NCI-H2081 treated with DMSO at 0.1 percent for 48 hours (cell line): ENCODE results near the gene GABRR2.
"Not testable (repeated sequence)": the region's sequence is repeated elsewhere in the genome, so short reads cannot be mapped to it uniquely, and the experiment has no call there.

ENCODE experiments used
- DNase-seq: peaks from one replicate; lab custom pipeline; 2025; lab: John Stamatoyannopoulos, UW

Gene GABRR2

DNA sequence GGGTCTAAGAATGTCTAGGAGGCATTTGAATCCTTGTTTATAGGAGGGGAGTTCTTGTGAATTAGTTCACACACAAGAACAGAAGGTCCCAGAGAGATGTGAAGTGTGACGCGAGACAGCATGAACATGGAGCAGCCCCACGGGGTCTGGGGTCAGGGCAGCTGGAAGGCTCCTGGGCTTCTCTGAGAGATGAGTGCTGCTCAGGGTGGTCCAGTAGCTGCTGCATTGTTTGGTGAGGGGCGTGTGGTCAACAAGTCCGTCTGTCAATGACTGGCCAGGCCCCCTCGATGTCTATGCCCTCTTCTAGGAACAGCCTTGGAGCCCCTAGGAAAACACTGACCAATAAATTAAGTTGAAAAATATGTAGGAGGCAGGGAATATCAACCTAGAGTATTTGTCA, 57.8 kb downstream of the GABRR2 start:
- no peak for DNase-seq

DNA sequence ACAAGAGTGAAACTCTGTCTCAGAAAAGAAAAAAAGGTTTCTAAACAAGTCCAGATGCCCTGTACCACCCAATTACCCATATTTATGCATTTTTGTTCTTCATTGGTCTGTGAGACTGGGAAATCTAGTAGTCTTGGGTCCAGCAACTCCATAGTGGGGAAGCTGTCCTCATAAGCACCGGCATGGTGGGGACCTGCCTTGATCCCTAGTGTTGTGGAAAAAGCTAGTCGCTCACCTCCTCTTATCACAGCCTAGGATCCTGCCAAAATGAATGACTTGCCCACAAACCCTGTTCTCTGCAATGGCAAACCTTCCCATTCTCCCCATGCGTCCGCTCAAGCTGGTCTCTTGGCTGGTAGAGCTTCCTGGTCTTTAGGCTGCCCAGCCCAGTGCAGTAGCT, 59.7 kb downstream of the GABRR2 start:
- no peak for DNase-seq

DNA sequence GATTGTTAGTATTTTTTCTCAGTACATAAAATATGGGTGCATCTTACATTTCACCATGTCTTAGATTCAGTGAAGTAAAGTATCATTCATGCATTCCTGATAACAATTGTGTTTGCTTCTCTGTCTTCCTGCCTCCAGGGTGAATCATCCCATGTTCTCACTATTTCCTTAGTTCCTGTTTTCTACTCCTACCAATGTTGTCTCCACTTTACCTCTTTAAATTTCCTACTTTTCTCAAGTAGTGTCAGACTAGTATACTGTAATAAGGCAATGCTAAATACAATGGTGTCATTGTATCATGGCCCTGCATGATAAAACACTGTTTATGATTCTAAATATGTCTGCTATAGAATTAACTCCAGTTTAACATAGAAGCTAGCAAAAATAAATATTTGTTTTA, 60.5 kb downstream of the GABRR2 start:
- no peak for DNase-seq

DNA sequence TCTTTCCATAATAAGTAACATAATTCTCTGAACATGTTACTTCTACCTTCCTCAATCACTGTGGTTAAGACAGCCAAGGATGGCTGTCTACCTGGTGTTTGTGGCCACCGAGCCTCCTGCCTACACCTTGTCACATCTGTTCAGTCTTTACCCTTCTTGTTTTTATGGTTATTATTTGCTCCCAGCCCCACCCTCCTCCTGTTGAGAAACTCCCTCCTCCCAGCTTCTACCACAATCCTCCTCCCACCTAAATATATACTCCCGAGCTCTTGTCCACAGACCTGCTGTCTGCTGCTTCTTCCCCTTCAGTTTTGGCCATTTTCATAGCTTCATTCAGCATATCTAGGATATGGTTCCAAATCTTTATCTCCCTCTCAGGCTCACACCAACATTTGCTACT, 62.2 kb downstream of the GABRR2 start:
- no peak for DNase-seq

DNA sequence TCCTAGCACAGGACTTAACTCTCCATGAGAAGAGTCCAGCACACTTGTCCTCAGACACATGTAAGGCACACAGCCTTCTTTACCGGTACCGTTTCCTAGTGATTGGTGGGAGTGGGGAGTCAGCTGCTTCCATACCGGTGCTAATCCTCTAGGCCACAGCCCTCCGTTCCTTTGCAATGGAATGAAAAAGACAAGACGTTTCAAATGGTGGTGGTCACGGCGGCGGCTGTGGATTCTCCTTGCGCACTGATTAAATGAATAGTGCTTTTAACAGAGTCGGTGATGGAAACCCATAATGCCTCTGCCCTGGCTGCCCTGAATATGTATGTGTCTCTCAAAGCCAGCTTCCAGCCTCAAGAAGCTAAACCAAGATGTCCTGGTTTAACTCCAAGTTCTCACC, 63.1 kb downstream of the GABRR2 start:
- DNase-seq, result no peak

DNA sequence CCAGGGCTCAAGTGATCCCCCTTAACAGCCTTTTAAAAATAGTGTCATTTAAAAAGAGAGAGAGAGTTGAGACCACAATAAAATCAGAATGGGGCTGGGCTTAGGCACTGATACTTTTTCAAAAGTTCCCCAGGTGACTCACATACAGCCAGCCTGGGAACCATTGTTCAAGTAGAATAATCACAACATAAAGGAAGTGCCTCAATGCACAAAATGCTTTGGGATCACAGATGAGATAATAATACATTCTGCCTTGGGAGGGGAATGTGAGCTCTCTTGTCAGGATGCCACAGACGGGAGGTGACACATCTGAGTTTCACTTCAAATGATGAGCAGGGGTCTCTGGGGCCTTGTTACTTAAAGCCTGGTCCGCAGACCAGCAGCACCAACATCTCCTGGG, 63.9 kb downstream of the GABRR2 start:
- no peak for DNase-seq

DNA sequence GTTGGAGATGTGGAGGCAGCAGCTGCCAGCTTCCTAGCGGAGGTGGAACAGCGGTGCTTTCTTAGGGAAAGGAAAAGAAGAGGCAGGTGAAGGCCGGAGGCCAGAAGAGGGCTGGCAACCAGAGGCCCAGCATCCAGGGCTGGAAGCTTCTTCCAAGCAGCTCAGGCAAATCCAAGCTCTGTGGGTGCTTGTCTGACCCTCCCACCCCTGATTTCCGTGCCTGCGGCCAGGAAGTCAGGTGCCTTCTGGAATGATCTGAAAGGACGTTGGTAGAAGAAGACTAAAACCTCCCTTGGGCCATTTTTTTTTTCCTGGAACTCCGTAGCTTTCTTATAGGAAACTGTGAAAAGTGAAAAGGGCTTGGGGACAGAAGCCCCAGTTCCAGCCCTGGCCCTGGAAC, 64.9 kb downstream of the GABRR2 start:
- no peak for DNase-seq

DNA sequence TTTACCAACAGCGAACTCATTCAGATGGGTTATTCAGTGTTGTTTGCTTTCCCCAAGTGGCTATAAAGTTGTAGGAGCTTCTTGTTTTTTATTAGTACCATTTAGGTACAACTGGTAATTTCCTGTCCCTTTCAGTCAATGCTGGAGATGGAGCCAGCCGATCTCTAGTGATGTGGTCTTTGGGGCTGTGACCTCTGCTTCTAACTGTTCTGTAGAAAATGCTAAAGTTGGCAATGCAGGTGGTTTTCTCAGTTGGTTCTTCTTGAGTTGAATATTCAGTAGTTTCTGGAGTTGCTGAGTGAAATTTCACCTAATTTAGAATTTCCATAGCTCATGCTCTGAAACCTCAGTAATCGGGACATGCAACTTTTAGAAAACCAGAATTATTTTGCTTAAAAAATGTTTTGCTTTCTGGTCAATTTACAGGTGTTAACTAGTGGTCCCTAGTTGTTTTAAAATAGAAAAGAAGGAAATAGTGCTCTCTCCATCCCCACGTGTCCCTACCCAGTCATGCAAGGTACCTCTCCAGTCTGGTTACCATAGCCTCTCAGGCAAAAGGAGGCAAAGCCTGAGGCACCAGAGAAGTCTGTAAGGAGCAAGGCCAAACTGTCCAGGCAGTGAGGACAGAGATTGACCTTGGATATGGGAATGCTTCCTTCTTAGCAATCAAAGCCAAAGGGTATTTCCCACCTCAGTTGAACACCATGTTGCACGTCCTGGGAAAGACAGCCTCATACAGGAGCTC, 70.7 kb downstream of the GABRR2 start:
- no peak for DNase-seq

DNA sequence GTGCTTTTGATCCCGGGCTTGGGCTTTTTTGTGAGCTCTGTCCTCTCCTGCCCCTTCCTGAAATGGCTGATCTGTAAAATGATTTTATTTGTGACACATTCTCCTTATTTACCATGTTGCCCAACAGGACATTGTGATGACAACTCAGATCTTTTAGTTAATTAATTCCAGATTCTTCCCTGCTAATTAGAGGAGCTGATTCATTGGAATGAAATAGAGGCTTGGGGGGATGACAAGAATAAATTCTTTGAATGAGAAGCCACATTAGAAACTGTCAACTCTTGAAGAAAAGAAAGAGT, 71.8 kb downstream of the GABRR2 start:
- no peak for DNase-seq

DNA sequence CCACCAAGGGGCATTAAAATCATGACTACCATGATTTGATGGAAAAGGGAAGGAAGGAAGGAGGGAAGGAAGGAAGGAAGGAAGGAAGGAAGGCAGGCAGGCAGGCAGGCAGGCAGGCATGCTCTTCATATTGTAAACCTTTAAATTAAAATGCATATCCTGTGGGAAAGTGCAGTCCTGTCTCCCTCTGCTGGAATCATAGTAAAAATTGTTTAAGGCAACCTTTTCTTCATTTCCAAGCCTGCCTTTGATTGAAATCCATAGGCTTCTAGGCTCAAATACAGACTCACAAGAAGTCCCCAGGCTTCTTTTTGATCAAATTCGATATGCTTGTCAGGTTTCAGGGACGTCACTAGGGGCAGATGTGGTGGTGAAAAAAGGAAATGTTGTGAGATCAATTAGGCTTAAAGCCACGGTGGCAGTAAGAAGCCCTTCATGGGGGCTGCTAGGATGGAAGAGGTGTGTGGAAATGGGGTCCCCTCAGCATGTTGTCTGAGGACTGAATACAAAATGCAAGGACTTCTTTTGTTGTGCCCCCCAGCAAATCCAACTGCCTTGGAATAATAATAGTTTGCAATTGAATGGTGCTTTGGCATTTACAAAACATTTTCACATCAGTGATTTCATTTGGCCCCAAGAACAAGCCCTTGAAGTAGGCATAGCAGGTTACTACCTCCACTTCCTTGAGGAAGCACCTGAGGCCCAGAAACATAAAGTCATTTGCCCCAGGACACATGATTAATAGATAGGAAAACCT, 72.3 kb downstream of the GABRR2 start:
- peak; percentile 21 for DNase-seq

DNA sequence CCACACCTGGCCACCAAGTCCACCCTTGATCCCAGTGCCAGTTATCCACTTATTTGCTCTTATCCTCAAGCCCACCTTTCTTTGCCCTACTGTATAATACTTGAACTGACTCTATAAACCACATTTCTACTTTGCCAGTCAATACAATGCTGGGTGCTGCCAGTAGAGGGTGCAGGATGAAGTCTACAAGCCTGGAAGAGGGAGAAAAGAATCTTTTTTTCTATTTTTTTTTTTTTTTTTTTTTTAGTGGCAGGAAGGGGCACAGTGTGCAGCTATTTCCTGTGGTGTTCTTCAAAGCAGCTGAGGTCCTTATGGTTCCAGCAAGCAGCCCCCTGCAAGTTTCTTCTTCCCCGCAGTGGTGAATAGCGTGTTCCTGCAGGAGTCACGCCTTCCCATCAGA, 75.8 kb downstream of the GABRR2 start:
- no peak for DNase-seq

DNA sequence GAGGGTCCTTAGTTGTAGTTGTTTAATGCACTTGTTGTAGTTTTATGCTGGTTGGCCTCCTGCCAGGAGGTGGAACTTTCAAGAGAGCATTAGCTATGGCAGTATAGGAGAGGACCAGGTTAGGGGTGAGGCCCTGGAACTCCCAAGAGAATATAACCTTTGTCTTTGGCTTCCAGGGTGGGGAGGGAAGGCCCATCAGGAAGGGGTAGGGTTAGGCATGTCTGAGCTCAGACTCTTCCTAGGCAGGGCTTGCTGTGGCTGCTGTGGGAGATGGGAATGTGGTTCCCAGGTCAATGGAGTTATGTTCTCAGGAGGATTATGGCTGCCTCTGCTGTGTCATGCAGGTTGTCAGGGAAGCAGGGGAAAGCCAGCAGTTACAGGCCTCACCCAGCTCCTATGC, 77.9 kb downstream of the GABRR2 start:
- DNase-seq, result no peak

DNA sequence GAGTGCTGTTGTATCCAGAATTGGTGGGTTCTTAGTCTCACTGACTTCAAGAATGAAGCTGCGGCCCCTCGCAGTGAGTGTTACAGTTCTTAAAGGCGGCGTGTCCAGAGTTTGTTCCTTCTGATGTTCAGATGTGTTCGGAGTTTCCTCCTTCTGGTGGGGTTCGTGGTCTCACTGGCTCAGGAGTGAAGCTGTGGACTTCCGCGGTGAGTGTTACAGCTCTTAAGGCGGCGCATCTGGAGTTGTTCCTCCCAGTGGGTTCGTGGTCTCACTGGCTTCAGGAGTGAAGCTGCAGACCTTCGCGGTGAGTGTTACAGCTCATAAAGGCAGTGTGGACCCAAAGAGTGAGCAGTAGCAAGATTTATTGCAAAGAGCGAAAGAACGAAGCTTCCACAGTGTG, 81.5 kb downstream of the GABRR2 start:
- DNase-seq, result not testable (repeated sequence)

DNA sequence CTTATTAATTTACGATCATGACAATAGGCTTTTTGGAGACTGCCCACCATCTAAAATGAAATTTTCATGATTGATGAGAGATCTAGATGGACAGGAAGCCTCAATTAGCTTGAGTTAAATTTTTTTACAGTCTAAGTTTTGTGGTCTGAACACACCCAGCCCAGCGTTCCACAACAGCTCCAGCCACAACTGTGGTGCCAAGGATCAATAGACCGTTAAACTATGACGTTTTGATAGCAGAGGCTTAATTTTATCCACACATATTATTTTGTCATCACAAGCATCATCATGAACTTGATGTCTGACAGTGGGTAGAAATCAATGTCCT, 92.4 kb downstream of the GABRR2 start:
- no peak for DNase-seq

DNA sequence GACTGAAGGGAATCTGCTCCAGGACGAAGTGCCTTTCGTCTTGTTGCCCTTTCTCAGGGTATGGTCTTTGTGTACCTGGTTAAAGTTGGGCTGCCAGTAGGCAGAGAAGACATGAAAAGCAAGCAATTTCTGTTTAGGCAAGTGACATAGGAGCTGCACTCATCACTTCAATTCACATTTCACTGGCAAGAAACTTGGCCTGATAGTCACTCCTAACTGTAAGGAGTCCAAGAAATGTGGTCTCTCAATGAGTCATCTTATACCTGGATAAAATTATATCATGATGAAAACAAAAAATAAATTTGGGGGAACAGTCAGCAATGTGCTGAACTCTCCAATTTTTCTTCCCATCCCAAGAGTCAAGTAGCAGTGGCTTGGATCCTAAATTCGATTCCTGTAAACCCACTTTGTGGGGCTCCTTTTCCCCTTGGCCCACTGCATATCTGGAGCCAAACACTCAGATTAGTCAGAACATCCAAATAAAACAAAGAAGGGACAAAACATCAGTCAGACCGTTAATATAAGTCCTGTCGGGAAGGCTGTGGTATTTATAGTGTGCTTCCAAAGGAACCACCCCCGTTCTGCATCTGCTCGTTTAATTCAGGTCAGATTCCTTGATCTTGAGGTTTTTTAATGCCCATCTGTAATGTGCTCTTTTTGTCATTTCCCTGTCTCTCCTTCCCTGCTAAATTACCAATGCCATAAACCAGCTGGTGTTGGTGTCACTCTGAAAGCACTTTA, 93.0 kb downstream of the GABRR2 start:
- DNase-seq, result no peak

DNA sequence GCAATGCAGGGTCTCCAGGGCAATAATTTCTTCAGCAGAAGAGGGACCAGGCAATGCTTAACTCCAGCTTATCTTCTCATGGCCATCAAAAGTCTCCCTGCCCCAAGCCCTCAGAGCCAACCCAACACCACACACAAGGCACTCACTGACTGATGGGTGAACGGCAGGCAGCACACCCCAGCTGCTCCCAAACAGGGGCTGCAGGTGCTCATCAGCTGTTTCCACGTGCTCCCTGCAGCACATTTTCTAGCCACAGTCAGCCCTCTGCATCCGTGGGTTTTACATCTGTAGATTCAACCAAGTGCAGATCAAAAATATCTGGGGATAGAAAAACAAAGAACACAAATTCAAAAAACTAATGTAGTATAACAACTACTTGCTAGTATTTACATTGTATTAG, 94.0 kb downstream of the GABRR2 start:
- no peak for DNase-seq

DNA sequence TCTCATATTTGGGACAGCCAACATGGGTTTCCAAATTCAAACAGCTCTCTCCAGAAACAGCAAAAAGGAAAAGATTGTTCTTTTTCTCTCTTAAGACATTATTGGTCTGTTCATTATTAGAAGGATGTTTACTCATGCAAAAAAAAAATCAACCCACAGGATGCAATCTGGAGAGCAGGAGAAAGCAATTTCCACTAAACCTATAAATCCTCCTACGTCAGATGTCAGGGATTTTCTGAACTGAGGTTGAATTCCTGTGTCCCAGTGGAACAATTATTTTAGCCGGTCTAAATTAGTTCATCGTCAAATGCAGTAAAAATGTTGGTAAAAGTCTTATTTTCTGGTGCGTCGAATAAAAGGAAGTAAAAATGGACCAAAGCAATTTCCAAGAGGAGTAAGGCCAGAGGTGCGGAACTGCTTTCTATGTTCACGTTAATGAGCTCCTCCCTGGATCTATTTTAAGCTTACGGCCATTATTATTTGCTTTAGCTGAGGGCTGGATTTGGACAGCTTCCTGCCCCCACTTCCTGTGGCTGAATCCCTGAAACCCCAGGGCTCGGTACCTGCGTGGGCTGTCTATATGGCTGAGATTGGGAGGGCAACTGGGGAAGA, 97.7 kb downstream of the GABRR2 start, which contains the start of gene GABRR1:
Gene GABRR1, minus strand, starts transcription at position 60 of the 612 bp plus-strand sequence. Its CDS starts 36 bp downstream, at position 24.
- DNase-seq, result no peak

DNA sequence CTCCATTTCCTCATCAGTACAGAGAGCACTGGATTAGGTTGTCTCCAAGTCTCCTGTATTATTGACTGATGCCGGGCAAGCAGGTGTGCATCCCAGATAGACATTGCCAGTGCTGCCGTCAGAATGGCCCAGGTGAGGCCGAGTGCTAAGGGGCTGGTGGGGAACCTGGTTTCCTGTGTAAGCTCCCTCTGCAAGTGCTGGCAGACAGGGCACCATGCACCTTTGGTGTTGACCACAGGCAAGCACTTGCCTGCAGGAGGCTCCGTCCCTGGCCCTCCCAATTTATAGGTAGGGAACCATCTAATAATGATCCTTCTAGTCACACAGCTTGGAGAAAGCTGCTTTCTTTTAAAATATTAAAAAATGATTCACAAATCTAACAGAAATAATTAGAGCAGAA, 98.7 kb downstream of the GABRR2 start:
- DNase-seq, result no peak

DNA sequence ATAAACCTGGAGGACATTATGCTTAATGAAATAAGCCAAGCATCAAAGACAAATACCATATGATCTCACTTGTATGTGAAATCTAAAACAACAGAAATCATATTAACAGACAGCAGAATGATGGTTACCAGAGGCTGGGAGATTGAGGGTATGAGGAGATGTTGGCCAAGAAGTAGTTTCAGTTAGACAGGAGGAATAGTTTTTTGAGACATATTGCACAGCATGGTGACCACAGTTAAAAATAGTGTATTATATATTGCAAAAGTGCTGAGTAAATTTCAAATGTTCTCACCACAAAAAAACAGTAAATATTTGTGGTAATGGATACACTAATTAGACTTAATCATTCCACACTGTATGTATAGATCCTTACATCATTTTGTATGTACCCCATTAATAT, 99.7 kb downstream of the GABRR2 start:
- DNase-seq, result no peak

DNA sequence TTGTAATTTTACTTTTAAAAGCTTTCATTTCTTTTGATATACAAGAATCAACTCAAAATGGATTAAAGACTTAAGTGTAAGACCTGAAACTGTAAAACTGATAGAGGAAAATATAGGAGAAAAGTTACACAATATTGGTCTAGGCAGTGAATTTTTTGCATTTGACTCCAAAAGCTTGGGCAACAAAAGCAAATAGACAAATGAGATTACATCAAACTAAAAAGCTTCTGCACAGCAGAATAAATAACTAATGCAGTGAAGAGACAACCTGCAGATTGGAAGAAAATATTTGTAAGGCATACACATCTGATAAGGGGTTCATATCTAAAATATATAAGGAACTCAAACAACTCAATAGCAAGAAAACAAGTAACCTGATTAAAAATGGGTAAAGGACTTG, 100.9 kb downstream of the GABRR2 start:
- no peak for DNase-seq

DNA sequence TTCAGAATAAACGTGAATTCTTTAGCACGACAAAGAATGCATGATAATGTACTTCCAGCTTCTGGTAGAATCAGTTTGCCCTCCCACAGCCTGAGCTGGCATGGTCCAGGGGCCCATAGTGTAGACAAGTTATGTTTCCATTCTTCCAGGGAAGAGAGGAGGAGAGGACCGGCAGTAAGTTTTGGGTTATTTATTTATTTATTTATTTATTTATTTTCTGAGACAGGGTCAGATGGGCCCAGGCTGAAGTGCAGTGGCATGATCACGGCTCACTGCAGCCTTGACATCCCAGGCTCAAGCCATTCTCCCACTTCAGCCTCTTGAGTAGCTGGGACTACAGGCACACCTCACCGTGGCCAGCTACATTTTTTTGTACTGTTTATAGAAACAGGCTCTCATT, 102.6 kb downstream of the GABRR2 start:
- no peak for DNase-seq

DNA sequence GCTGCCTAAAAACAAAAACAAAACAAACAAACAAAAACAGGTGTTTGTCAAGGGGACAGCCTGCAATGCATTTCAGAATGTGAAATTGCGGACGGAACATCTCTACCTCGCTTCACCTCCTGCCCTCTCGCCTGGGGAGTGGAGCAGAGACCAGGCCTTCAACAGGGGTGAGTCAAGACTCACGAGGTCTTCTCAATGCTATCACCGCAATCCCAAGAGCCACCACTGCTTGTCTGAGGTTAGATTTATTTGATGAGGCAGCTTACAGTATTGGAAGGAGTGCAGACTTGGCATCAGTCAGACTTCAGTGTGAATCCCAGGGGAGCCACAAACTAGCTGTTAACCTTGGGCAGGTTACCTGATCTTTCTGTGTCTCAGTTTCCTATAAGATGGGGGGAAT, 105.6 kb downstream of the GABRR2 start:
- no peak for DNase-seq

DNA sequence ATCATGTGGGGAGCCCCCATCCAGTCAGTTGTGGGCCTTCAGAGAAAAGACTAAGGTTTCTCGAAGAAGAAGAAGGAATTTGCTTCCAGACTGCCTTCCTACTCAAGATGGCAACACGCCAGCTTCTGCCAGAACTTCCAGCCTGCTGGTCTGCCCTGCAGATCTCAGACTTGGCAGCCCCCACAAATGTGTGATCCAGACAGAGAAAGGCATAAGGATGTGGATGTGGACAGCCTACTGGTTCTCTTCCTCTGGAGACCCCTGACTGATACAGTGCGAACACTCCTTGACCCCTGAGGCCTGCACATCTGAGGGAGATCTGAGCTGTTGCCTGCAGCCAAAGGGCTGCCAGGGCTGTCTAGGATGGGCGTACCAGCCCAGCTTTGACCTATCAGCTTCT, 106.5 kb downstream of the GABRR2 start:
- DNase-seq, result no peak
